SK-N-SH treated with all-trans-retinoic acid at 6 μM for 48 hours (cell line): Measurements from ENCODE around the gene LRRK1.

Source experiments
- ATAC-seq: fragments of 200-7000 bp; cut with Tn5 transposase; 3 replicates; pipeline ENCODE4 v1.9.1; 2020; ENCODE audit warnings: mild to moderate bottlenecking, moderate library complexity
- ARNTL ChIP-seq: fragments of 450-650 bp; formaldehyde crosslinking; IDR thresholded peaks from 2 replicates; pipeline ENCODE4 v1.5.0; 2020; ENCODE audit warnings: low read depth, mild to moderate bottlenecking, moderate library complexity, borderline replicate concordance
- BACH2 ChIP-seq: fragments of 250-450 bp; sonication (Bioruptor Pico); IDR thresholded peaks from 2 replicates; pipeline ENCODE4 v1.9.0; 2021; ENCODE audit warnings: mild to moderate bottlenecking, borderline replicate concordance
- CSDC2 ChIP-seq: fragments of 250-450 bp; sonication (Bioruptor Pico); IDR thresholded peaks from 2 replicates; pipeline ENCODE4 v1.5.0; 2020; ENCODE audit warnings: mild to moderate bottlenecking, moderate library complexity
- ESRRG ChIP-seq: fragments of 250-450 bp; sonication (Bioruptor Pico); IDR thresholded peaks from 2 replicates; pipeline ENCODE4 v1.6.1; 2021; ENCODE audit warnings: mild to moderate bottlenecking
- GLIS3 ChIP-seq: fragments of 250-450 bp; sonication (Bioruptor Pico); IDR thresholded peaks from 2 replicates; pipeline ENCODE4 v1.5.0; 2020; ENCODE audit warnings: mild to moderate bottlenecking, moderate library complexity
- ISL1 ChIP-seq: fragments of 250-450 bp; sonication (Bioruptor Pico); IDR thresholded peaks from 2 replicates; pipeline ENCODE4 v2.1.2; 2022; ENCODE audit warnings: mild to moderate bottlenecking, moderate library complexity
- OSR1 ChIP-seq: fragments of 250-450 bp; sonication (Bioruptor Pico); IDR thresholded peaks from 2 replicates; pipeline ENCODE4 v1.8.0; 2022; ENCODE audit warnings: moderate library complexity, mild to moderate bottlenecking, inconsistent platforms
- RARB ChIP-seq: fragments of 250-450 bp; sonication (Bioruptor Pico); IDR thresholded peaks from 2 replicates; pipeline ENCODE4 v1.8.0; 2021; ENCODE audit warnings: mild to moderate bottlenecking, moderate library complexity
- SNAI2 ChIP-seq: fragments of 250-450 bp; sonication (Bioruptor Pico); IDR thresholded peaks from 2 replicates; pipeline ENCODE4 v1.5.0; 2020; ENCODE audit warnings: mild to moderate bottlenecking, moderate library complexity
- TCF4 ChIP-seq: fragments of 250-450 bp; sonication (Bioruptor Pico); IDR thresholded peaks from 2 replicates; pipeline ENCODE4 v1.8.0; 2021; ENCODE audit warnings: mild to moderate bottlenecking, moderate library complexity, borderline replicate concordance
- TOX ChIP-seq: fragments of 250-450 bp; sonication (Bioruptor Pico); IDR thresholded peaks from 2 replicates; pipeline ENCODE4 v1.8.0; 2021; ENCODE audit warnings: mild to moderate bottlenecking, moderate library complexity, borderline replicate concordance
- ZC3H10 ChIP-seq: fragments of 250-450 bp; sonication (Bioruptor Pico); IDR thresholded peaks from 2 replicates; pipeline ENCODE4 v1.5.1; 2021; ENCODE audit warnings: mild to moderate bottlenecking, moderate library complexity
- ZFP30 ChIP-seq: fragments of 450-650 bp; formaldehyde crosslinking; IDR thresholded peaks from 2 replicates; pipeline ENCODE4 v1.5.0; 2022; ENCODE audit warnings: mild to moderate bottlenecking, moderate library complexity
- ZNF565 ChIP-seq: fragments of 450-650 bp; formaldehyde crosslinking; conservative IDR thresholded peaks from 2 replicates; pipeline ENCODE4 v1.5.0; 2020; ENCODE audit warnings: low read depth, mild to moderate bottlenecking, moderate library complexity
- ZNF70 ChIP-seq: fragments of 450-650 bp; formaldehyde crosslinking; IDR thresholded peaks from 2 replicates; pipeline ENCODE4 v1.5.0; 2020; ENCODE audit warnings: mild to moderate bottlenecking, moderate library complexity
- ZNF8 ChIP-seq: fragments of 450-650 bp; formaldehyde crosslinking; IDR thresholded peaks from 2 replicates; pipeline ENCODE4 v1.5.0; 2020; ENCODE audit warnings: mild to moderate bottlenecking, moderate library complexity
- TF ChIP-seq, protein P1 (sequence below): fragments of 250-450 bp; sonication (Bioruptor Pico); IDR thresholded peaks from 2 replicates; pipeline ENCODE4 v1.8.0; 2021; ENCODE audit warnings: low read depth, mild to moderate bottlenecking, moderate library complexity, borderline replicate concordance
- TF ChIP-seq, protein P2 (sequence below): fragments of 250-450 bp; sonication (Bioruptor Pico); IDR thresholded peaks from 2 replicates; pipeline ENCODE4 v1.8.0; 2020; ENCODE audit warnings: mild to moderate bottlenecking, moderate library complexity, borderline replicate concordance
- TF ChIP-seq, protein P3 (sequence below): fragments of 250-450 bp; sonication (Bioruptor Pico); IDR thresholded peaks from 2 replicates; pipeline ENCODE4 v1.5.1; 2020; ENCODE audit warnings: low read depth, mild to moderate bottlenecking, moderate library complexity
- TF ChIP-seq, protein P4 (sequence below): fragments of 250-450 bp; sonication (Bioruptor Pico); IDR thresholded peaks from 2 replicates; pipeline ENCODE4 v1.5.0; 2020; ENCODE audit warnings: mild to moderate bottlenecking, moderate library complexity
- TF ChIP-seq, protein P5 (sequence below): fragments of 250-450 bp; sonication (Bioruptor Pico); IDR thresholded peaks from 2 replicates; pipeline ENCODE4 v1.5.1; 2021; ENCODE audit warnings: mild to moderate bottlenecking, moderate library complexity

The LRRK1 gene

DNA sequence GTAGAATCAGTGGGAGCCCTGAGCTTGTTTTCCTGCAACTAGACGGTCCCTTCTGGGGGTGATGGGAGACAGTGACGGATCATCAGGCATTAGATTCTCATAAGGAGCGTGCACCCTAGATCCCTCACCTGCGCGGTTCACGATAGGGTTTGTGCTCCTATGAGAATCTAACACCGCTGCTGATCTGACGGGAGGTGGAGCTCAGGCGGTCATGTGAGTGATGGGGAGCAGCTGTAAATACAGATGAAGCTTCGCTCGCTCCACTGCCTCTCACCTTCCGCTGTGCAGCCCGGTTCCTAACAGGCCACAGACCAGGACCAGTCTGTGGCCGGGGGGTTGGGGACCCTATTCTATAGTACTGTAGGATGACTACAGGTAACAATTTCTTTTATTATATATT lies 178.0 kb downstream of the LRRK1 start (continued):
- TF ChIP-seq, protein P1, sequence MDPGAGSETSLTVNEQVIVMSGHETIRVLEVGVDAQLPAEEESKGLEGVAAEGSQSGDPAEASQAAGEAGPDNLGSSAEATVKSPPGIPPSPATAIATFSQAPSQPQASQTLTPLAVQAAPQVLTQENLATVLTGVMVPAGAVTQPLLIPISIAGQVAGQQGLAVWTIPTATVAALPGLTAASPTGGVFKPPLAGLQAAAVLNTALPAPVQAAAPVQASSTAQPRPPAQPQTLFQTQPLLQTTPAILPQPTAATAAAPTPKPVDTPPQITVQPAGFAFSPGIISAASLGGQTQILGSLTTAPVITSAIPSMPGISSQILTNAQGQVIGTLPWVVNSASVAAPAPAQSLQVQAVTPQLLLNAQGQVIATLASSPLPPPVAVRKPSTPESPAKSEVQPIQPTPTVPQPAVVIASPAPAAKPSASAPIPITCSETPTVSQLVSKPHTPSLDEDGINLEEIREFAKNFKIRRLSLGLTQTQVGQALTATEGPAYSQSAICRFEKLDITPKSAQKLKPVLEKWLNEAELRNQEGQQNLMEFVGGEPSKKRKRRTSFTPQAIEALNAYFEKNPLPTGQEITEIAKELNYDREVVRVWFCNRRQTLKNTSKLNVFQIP (CRISPR knock-in tag), result no peak

DNA sequence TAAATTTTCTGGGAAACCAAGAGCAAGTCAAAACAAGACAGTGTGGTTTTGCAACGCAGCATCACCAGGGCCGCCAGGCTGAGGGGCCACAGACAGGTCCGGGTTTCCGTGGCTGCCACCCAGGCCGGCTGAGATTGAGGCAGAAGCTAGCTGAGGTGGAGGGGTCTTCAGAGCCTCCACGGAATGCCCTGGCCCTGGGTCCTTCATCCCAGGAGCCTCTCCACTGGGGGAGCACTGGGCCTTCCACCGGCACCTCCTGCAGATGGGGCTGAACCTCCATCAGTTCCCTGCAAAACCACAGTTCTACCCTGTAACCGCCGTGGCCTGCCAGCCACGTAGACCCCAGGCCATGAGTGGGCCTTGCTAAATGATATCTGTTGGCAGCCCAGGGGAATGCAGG lies 180.0 kb downstream of the LRRK1 start:
- TF ChIP-seq OSR1, result no peak
- no peak for TF ChIP-seq ZNF70 (CRISPR knock-in tag)
- TF ChIP-seq, protein P2, sequence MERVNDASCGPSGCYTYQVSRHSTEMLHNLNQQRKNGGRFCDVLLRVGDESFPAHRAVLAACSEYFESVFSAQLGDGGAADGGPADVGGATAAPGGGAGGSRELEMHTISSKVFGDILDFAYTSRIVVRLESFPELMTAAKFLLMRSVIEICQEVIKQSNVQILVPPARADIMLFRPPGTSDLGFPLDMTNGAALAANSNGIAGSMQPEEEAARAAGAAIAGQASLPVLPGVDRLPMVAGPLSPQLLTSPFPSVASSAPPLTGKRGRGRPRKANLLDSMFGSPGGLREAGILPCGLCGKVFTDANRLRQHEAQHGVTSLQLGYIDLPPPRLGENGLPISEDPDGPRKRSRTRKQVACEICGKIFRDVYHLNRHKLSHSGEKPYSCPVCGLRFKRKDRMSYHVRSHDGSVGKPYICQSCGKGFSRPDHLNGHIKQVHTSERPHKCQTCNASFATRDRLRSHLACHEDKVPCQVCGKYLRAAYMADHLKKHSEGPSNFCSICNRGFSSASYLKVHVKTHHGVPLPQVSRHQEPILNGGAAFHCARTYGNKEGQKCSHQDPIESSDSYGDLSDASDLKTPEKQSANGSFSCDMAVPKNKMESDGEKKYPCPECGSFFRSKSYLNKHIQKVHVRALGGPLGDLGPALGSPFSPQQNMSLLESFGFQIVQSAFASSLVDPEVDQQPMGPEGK (CRISPR knock-in tag), result no peak
- no peak for TF ChIP-seq ZNF565 (CRISPR knock-in tag)
- no peak for TF ChIP-seq CSDC2 (CRISPR knock-in tag)
- TF ChIP-seq, protein P3, sequence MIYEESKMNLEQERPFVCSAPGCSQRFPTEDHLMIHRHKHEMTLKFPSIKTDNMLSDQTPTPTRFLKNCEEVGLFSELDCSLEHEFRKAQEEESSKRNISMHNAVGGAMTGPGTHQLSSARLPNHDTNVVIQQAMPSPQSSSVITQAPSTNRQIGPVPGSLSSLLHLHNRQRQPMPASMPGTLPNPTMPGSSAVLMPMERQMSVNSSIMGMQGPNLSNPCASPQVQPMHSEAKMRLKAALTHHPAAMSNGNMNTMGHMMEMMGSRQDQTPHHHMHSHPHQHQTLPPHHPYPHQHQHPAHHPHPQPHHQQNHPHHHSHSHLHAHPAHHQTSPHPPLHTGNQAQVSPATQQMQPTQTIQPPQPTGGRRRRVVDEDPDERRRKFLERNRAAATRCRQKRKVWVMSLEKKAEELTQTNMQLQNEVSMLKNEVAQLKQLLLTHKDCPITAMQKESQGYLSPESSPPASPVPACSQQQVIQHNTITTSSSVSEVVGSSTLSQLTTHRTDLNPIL (CRISPR knock-in tag), result no peak
- TF ChIP-seq ZNF8 (CRISPR knock-in tag), result no peak
- TF ChIP-seq, protein P4, sequence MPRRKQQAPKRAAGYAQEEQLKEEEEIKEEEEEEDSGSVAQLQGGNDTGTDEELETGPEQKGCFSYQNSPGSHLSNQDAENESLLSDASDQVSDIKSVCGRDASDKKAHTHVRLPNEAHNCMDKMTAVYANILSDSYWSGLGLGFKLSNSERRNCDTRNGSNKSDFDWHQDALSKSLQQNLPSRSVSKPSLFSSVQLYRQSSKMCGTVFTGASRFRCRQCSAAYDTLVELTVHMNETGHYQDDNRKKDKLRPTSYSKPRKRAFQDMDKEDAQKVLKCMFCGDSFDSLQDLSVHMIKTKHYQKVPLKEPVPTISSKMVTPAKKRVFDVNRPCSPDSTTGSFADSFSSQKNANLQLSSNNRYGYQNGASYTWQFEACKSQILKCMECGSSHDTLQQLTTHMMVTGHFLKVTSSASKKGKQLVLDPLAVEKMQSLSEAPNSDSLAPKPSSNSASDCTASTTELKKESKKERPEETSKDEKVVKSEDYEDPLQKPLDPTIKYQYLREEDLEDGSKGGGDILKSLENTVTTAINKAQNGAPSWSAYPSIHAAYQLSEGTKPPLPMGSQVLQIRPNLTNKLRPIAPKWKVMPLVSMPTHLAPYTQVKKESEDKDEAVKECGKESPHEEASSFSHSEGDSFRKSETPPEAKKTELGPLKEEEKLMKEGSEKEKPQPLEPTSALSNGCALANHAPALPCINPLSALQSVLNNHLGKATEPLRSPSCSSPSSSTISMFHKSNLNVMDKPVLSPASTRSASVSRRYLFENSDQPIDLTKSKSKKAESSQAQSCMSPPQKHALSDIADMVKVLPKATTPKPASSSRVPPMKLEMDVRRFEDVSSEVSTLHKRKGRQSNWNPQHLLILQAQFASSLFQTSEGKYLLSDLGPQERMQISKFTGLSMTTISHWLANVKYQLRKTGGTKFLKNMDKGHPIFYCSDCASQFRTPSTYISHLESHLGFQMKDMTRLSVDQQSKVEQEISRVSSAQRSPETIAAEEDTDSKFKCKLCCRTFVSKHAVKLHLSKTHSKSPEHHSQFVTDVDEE (CRISPR knock-in tag), result no peak
- no peak for TF ChIP-seq SNAI2 (CRISPR knock-in tag)
- TF ChIP-seq, protein P5, sequence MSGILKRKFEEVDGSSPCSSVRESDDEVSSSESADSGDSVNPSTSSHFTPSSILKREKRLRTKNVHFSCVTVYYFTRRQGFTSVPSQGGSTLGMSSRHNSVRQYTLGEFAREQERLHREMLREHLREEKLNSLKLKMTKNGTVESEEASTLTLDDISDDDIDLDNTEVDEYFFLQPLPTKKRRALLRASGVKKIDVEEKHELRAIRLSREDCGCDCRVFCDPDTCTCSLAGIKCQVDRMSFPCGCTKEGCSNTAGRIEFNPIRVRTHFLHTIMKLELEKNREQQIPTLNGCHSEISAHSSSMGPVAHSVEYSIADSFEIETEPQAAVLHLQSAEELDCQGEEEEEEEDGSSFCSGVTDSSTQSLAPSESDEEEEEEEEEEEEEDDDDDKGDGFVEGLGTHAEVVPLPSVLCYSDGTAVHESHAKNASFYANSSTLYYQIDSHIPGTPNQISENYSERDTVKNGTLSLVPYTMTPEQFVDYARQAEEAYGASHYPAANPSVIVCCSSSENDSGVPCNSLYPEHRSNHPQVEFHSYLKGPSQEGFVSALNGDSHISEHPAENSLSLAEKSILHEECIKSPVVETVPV, result no peak
- TF ChIP-seq ZFP30 (CRISPR knock-in tag), result no peak
- no peak for TF ChIP-seq GLIS3 (CRISPR knock-in tag)
- TF ChIP-seq ZC3H10 (CRISPR knock-in tag), result no peak
- no peak for TF ChIP-seq TCF4 (CRISPR knock-in tag)
- TF ChIP-seq ESRRG (CRISPR knock-in tag), result no peak
- TF ChIP-seq BACH2 (CRISPR knock-in tag), result no peak
- TF ChIP-seq TOX (CRISPR knock-in tag), result no peak
- TF ChIP-seq RARB (CRISPR knock-in tag), result no peak
- ATAC-seq, result no peak

DNA sequence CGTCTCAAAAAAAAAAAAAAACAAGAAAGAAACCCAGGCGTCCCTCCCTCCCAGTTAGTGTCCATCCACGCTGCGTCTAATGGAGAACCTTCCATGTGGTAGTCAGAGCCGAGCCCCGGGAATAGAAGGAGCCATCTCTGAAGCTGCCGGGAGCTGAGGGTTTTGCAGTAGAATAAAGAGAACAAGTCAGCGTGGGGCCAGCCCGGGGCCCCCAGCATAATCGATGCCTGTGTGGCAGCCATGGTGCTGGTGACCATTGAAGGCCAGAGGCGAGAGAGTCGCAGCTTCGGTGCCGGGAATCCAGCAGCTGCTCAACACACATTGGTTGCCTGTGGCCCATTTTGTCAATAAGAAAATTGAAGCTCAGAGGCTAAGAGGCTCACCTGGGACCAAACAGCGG lies 181.0 kb downstream of the LRRK1 start:
- no peak for ATAC-seq
- TF ChIP-seq ARNTL, result no peak
- TF ChIP-seq SNAI2 (CRISPR knock-in tag), result no peak
- TF ChIP-seq ZNF565 (CRISPR knock-in tag), result no peak
- no peak for TF ChIP-seq ISL1 (CRISPR knock-in tag)
- TF ChIP-seq ESRRG (CRISPR knock-in tag), result no peak
- TF ChIP-seq ZC3H10 (CRISPR knock-in tag), result no peak
- TF ChIP-seq, protein P3 (CRISPR knock-in tag), result no peak
- TF ChIP-seq TOX (CRISPR knock-in tag), result no peak
- TF ChIP-seq OSR1, result no peak
- no peak for TF ChIP-seq ZNF70 (CRISPR knock-in tag)
- TF ChIP-seq, protein P1 (CRISPR knock-in tag), result no peak
- no peak for TF ChIP-seq ZFP30 (CRISPR knock-in tag)
